HL-60 (cell line): ENCODE data around the gene TBC1D1.

Experiments
- CTCF ChIP-seq: IDR thresholded peaks from one replicate; pipeline ENCODE4 v1.5.1; 2011; ENCODE audit warnings: low read length, control low read depth, inconsistent platforms; ENCODE audit not compliant: insufficient read depth
- POLR2AphosphoS5 ChIP-seq: IDR thresholded peaks from 2 replicates; pipeline ENCODE4 v1.6.1; 2012; ENCODE audit warnings: low read depth
- REST ChIP-seq: IDR thresholded peaks from 2 replicates; pipeline ENCODE4 v1.6.1; 2012; ENCODE audit warnings: low read depth; ENCODE audit not compliant: insufficient replicate concordance

GRCh38 chr4:37879365-37879764 lies 11.5 kb upstream of the TBC1D1 start:
- no peak for TF ChIP-seq CTCF
- no peak for TF ChIP-seq POLR2AphosphoS5
- TF ChIP-seq REST, result no peak
